M059J (cell line): ENCODE data around the gene TSC22D3. TPM values are rescaled to one million over a fixed set of nuclear protein-coding genes. Genes with fewer than 3 reads are reported as not detected.
"Not testable (repeated sequence)": the region's sequence is repeated elsewhere in the genome, so short reads cannot be mapped to it uniquely, and the experiment has no call there.

Experiments used
- DNase-seq: peaks from one replicate; pipeline ENCODE4 v3.0.0-alpha.2; 2012; ENCODE audit warnings: low read depth
- total RNA-seq: library from RNA; depleted of rRNA; stranded (reverse); fragments of >200 nt; shearing (Covaris generic); gene quantifications from 2 replicates; pipeline ENCODE4 v1.2.3, GENCODE V29; 2014; rRNA removed

The TSC22D3 gene
- 36.8 and 44.6 TPM in 2 replicates for total RNA-seq

DNA sequence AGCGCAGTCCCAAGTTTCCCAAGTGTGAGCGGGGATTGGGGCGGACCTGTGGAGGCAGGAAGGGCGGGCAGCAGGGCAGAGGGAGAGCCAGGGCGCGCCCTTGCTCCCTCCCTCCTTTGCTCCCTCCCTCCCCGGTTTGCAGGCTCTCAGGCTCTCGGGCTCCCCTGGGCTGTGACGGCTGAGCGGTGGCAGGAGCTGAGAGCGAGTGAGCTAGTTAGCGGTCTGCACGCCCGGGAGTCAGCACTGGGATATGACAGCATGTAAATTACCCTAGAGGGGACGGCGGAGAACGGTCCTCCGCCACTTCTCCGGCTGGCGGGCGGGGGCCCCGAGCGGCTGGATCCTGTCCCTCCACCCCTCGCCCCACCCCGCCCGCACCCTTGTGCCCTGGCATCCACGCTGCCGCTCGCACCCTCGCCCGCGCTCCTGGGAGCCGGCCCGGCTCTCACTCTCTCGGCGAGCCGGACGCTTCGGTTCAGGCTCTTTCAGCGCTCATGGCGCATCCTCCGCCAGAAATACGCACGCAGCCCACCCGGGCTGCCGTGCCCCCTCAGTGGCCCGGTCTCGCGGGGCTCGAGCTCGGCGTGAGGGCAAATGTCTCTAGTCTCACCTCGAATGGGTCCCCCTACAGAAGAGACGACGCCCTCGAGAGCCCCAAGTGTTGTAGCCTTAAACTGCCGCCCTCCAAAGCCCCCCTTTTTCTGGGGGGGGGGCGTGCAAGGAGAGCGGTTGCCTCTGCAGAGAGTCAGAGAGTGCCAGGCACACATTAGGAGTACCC lies at the start of gene TSC22D3:
TSS of gene TSC22D3 (minus strand) at position 54 of the 778 bp plus-strand sequence. CDS start 368 bp downstream, outside the sequence.
- DNase-seq: peak; percentile 86

DNA sequence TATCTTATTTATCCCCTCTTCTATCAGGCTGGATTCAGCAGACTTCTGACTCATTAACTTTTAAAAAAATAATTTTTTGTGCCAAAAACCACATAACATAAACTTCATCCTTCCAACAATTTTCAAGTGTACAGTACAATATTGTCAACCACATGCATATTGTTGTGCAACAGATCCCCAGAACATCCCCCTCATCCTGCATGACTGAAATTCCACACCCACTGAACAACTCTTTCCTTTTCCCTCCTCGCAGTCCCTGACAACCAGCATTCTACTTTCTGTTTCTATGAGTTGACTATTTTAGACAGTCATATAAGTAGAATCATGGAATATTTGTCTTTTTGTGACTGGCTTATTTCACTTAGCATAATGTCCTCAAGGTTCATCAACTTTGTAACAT lies 47.9 kb upstream of the TSC22D3 start:
- peak; percentile 62 for DNase-seq

DNA sequence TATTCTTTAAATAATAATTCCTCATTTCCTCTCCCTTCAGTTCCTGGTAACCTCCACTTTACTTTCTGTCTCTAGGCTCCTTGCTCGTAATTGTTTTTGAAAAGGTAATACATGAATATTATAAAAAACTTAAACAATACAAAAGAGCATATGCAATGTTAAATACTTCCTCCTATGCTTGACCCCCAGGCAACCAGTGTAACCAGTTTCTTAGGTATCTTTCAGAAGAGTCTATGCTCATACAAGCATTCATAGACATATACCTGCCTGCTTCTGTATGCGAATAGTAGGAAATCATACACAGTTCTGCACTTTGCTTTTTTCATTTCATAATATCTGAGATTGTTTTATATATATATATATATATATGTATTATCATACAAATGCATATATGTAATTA lies 47.5 kb upstream of the TSC22D3 start:
- DNase-seq: no peak

DNA sequence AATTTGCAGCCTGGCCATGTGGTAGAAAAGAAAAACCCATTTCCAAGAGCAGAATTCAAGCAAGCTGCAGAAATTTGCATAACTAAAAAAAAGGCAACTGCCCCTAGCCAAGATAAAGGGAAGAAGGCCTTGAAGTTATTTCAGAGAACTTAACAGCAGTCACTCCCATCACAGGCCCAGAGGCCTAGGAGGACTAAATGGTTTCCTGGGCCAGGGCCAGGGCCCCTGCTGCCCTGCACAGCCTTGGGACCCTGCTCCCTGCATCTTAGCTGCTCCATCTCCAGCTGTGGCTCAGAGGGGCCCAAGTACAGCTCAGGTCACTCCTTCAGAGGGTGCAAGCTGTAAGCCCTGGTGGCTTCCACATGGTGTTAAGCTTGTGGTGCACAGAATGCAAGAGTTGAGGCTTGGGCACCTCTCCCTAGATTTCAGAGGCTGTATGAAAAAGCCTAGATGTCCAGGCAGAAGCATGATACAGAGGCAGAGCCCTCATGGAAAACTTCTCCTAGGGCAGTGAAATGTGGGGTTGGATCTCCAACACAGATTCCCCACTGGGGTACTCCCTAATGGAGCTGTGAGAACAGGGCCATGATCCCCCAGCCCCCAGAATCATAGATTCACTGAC lies 43.4 kb upstream of the TSC22D3 start:
- DNase-seq: no peak

DNA sequence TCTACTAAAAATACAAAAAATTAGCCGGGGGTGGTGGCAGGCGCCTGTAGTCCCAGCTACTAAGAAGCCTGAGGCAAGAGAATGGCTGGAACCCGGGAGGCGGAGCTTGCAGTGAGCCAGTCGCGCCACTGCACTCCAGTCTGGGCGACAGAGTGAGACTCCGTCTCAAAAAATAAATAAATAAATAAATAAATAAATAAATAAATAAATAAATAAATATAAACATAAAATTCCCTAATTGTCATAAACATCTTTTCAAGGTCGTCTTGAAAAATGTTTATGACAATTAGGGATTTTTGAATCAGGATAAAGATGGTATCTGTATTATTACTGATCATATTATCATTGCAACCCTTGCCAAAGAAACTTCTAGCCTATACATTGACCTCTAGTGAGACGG lies 34.5 kb upstream of the TSC22D3 start:
- DNase-seq: not testable (repeated sequence)

DNA sequence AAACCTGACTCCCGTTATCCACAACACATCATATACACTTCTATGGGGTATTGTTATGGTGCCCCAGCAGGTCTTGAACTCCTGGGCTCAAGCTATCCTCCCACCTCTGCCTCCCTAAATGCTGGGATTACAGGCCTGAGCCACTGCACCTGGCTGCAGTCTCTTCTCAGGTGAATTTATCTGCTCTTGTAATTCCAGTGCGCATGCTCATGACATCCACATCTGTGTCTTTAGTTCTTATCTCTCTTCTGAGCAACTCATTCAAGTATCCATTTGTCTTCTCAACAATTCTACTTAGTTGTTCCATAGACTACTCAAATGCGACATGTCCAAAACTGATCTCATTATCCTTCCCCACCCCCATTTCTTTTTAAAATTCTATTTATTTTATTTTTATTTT lies 29.6 kb upstream of the TSC22D3 start:
- DNase-seq: no peak

DNA sequence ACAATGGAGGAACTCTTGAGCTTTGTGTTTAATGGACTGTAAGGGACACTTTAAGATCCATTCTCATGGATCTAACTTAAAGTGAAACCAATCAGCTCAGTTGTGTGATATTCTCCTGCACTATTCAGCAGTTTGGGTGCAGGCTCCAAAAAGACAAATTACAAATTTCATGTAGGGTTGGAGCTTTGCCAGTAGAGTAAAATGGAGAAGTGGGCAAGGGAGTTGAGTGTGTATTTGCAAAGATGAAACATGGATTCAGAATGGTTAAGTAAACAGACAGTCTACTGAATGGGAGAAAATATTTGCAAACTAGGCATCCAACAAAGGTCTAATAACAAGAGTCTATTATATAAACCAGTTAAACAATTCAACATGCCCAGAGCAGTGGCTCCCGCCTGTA lies 28.8 kb upstream of the TSC22D3 start:
- DNase-seq: no peak

DNA sequence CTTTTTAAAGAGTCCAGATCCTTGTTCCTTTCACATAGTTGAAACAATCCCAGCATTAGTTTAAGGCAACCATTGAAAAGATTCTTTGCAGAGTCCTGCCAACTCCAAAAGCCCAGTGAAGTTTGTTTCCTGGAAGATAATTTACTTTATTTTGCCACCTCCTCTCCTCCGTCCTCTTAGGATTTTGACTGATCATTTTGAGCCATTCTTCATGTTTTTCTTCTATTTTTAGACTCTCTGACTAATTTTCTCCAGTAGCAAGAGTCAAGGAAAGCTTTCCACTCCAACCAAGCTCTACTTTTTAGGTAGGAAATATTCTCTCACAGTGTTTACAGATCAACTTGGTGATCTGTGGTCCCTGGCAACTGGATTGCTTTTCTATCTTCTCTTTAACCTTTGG lies 12.2 kb upstream of the TSC22D3 start:
- DNase-seq: no peak

DNA sequence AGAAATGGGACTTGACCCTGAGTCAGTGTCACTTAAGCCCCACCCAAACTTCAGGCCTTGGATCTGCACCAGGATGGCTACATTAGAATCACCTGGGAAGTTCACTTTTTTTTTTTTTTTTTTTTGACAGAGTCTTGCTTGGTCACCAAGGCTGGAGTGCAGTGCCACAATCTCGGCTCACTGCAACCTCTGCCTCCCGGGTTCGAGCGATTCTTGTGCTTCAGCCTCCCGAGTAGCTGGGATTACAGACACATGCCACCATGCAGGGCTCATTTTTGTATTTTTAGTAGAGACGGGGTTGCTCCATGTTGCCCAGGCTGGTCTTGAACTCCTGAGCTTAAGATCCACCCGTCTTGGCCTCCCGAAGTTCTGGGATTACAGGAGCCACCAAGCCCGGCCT lies 4.9 kb upstream of the TSC22D3 start:
- DNase-seq: no peak

DNA sequence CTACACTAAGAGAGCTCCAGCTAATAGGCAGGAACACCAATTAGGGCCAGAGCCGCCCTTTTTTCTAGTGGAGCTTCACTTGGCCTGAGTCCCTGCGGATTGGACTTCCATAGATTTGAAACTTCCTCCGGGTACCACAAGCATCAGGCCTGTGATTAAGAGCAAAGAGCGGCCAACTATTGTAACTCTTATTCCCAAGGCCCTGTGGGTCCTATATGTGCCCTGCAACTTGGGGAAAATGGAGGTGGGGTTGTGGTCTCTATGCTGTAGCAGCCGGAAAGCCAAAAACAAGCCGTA lies 1.9 kb upstream of the TSC22D3 start, which contains the start of gene NCBP2L:
TSS of gene NCBP2L (plus strand) at position 198 of the 297 bp plus-strand sequence. CDS start 16,488 bp downstream, outside the sequence.
- no peak for DNase-seq

DNA sequence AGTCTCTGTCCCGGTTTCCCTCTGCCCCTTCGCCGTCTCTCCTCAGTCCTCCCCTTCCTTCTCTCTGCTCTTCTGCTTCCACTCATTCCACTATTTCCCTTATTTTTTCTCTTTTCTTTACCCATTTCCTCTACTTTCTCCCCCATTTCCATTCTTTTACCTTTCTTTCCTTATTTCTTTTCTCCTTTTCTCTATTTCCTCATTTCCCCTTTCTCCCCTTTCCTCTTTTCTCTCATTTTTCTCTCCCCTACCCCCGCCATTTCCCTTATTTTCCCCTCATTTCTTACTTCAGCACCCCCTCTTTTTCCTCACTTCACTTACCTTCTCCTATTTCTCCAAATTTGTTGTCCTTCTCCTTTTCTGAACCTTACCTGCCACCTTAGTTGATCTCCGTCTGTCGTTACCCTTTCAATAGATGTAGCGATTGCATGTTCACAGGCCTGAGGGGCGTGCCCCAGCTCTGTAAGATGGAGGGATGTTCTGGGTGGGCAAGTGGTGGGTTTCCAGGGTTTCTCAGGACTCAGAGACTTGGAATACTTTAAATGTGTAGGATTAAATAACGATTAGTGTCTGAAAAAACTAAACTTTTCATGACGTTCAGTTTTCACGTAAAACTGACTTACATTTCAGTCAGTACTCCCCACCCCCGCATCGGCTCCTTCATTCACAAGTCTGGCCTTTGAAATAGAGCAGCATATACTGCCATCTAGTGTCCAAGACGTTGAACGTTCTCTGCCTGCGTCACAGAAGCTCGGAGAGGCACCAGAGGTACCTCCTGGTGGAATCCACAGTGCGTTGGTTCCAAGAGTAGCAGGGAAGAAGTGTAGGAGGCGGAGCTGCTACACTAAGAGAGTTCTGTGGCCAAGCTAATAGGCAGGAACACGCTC lies 1.3 kb upstream of the TSC22D3 start:
- DNase-seq: peak; percentile 86

DNA sequence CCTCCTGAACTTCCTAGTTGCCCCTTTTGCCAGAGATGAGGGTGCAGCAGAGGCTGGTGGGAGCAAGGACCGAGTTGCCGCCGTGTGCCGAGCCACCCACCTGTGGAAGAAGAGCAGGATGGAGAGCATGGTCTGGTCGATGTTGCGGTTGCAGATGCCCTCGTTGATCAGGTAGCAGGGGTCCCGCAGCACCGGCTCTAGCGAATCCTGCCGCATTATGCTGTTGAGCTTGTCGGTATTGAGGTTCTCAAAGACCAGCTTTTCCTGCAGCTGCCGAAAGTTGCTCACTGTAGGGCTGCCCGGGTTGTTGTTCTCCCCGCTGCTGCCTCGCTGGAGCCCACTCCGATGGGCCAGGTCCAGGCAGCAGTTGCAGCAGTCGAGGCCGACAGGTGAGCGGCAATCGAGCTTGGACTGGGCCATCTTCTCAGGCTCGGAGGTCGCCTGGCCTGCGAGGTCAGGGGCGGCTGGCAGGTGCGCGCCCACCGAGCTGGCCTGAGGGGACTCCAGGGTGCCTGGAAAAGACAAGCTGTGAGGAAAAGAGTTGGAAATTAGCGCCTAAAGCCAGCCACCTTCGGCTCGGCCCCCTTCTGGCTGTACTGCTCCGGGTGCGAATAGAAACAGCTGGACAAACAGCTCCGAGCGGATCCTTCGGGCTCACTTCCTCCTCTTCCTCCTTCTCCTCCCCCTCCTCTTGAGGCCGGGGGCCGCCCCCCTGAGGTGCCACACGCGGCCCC lies 420 bp downstream of the TSC22D3 start:
- DNase-seq: no peak

DNA sequence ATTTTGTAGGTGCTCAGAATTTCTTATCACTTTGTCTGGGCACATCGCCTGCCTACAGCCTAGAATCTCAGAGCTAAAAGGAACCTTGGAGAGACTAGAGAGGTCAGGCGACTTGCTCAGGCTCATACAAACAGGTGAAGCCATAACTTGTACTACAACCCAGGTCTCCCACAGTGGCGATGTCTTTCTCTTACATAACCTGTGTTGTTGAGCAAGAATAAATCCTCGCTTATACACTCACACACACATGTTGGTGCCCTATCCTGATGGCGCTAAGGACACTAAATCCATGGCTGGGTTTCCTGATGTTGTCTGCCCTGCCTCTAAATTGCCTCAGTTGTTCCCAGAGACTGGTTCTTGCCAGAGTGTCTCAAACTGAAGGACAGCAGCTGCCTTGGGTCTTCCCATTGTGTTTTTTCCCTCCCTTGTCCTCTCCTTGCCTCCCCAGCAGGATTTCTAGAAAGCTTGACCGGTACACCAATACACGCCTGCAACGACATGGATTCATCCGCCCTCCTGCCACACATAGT lies 1.6 kb downstream of the TSC22D3 start:
- no peak for DNase-seq

DNA sequence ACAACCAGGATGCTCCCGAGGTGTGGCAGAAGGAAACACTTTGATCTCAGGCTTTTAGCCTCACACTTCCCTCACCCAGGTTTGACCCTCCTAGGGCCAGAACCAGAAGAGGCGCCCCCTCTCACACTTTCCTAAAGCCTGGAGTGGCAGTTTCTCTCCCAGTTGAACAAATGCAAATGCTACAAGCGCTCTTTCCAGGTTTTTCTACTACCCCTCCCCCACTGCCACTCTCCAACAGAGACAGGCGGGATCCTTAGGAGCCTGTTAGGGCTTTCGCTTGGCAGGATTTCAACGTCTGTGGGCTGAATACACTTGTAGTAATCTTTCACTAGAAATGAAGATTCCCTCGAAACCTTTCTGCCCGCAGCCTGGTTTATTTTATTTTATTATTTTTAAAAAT lies 2.4 kb downstream of the TSC22D3 start:
- DNase-seq: no peak

DNA sequence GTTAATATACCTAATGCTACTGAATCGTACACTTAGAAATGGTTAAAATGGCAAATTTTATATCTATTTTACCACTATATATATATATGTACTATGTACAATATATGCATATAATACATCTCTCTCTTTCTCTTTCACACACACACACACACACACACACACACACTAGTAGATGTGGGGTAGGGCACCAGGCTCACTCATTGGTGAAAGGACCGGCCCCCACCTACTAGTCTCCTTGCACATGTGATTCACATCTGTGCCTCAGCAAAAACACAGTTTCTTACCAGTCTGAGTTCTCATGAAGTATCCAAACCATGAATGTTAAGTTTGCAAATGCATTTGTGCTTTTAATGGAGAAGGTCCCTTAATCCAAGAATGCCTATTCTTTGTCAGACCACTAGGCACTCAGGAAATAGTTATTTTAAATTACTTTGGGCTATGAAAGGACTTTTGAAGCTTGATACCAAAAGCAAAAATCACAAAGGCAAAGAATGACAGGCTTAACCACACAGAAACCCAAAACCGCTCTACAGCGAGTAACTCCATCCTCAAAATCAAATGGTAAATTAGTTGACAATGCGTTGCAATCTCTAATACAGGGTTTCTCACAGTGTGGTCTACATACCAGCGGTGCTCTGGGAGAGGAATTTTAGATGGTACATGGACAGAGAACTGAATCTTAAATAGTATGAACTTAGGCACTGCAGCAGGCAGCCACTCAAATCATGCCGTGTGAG lies 5.8 kb downstream of the TSC22D3 start:
- DNase-seq: no peak

DNA sequence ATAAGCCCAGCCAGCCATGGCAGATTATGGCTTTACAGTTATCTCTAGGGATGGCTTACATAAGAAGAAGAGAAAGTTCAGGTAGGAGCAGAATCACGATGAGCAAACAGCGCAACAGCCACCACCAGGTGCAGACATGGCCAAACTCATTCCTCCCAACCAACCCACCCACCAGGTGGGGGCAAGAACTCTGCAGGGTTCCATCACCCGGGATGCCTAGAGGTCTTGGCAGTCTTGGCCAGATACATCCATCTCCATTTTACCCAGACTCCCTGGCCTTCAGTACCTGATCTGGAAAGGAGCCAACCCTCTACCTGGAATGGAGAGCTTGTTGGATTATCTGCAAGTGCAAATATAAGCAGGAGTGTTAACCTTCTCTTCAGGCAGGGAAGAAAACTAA lies 7.5 kb downstream of the TSC22D3 start:
- DNase-seq: no peak

DNA sequence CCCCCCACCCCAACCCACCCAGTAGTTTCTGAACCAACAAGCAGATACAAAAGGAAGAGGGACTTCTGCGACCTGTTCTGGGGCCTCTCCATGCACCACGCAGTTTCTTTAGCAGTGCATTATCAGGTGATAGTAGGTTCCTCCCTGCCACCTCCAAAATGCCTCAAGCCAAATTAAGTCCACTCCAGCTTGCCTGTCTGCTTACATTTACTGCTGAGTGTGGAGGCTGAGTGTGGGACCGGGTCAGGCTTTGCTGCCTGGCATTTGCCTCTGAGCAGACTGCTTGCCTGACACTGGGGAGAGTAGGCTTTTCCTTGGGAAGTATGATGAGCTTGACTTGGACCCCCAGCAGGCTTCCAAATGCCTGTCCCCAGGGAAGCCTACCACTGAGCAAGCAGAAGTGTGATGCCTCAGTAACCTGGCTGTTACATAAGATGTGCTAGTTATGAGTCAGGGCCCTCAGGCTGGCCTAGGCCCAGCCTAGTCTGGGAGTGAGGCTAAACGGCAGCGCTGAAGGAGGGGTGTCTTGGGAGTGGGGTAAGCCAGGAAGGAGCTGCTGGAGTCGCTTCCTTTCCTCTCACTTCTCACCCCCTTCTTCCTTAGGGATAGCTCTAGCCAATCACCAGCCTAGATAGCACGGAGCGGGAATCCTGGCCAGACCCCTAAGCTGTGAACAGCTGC lies 9.0 kb downstream of the TSC22D3 start:
- peak; percentile 78 for DNase-seq

DNA sequence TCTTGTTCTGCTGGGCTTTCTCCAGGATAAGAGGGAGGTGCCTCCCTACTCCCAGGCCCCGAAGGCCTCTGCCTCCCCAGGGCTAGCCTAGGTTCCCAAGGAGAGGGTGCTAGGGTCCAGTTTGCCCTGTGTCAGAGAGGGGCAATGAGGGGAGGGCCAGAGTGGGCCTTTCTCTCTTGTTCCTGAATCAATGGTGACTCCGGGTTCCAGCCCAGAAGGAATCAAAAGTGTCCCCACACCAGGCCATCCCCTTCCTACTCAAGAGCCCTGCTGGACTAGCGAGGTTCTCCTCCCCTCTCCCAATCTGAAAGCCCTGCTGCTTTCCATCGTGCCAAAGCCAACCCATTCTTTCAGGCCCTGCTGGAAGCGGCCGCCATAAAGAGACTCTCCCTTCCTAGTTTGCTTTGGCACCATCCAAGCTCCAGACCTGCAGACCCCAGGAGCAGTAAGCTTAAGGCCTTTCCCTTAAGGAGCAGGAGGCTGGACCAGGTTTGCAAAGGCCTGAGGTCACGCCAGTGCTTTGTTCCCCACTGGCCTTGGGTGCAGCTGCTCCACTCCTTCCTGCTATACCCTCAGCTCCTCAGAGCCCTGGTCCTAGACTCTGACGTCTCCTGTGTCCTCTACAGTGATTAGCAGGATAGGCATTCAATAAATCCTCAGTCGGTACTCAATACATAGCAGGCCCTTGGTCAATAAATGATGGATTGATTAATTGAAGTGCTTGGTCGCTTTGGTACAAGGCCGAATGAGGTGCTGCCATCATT lies 10.6 kb downstream of the TSC22D3 start:
- DNase-seq: no peak

DNA sequence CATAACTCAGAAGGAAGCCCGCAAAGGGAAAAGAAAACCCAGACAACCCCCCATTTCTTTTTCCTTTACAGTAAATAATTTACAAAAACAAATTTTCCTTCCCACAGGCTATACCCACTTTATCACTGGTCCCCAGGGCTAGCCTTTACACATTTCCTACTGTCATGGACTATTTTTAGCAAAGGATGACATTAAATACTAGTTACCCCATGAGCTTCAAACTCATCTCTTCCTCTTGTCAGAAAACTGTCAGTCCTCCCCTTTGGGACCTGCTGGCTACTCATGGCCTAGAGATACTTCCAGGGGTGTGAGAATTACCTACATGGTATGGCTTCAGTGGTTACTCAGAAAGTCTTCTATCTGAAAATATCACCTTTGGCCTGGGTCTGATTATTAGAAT lies 11.9 kb downstream of the TSC22D3 start:
- no peak for DNase-seq
